K562 (cell line): ENCODE data around the gene DUSP5.

Source experiments
- MXI1 ChIP-seq: IDR thresholded peaks from 2 replicates; pipeline ENCODE4 v1.6.1; 2011; ENCODE audit warnings: low read depth, mild to moderate bottlenecking, improper control_type of control experiment, low read length
- PHF21A ChIP-seq: fragments of 450-650 bp; IDR thresholded peaks from 2 replicates; pipeline ENCODE4 v1.6.1; 2017; ENCODE audit warnings: low read depth, borderline replicate concordance
- TARDBP ChIP-seq: fragments of 450-650 bp; IDR thresholded peaks from 2 replicates; pipeline ENCODE4 v1.6.1; 2016
- ZBTB8A ChIP-seq: fragments of 450-650 bp; IDR thresholded peaks from 2 replicates; pipeline ENCODE4 v1.6.1; 2018; ENCODE audit warnings: mild to moderate bottlenecking, moderate library complexity; ENCODE audit not compliant: partially characterized antibody
- ZKSCAN8 ChIP-seq: fragments of 200-800 bp; sonication (Bioruptor generic); IDR thresholded peaks from 2 replicates; pipeline ENCODE4 v1.6.1; 2016; ENCODE audit warnings: missing genetic modification characterization, missing compliant biosample characterization
- TF ChIP-seq, protein P1 (sequence below): fragments of 250-450 bp; sonication (Bioruptor Pico); IDR thresholded peaks from 2 replicates; pipeline ENCODE4 v1.4.0; 2020; ENCODE audit warnings: mild to moderate bottlenecking, moderate library complexity

- TF ChIP-seq ZKSCAN8 (no peak), PHF21A (no peak), TARDBP (no peak), MXI1 (no peak), ZBTB8A (no peak)
- TF ChIP-seq, protein P1, sequence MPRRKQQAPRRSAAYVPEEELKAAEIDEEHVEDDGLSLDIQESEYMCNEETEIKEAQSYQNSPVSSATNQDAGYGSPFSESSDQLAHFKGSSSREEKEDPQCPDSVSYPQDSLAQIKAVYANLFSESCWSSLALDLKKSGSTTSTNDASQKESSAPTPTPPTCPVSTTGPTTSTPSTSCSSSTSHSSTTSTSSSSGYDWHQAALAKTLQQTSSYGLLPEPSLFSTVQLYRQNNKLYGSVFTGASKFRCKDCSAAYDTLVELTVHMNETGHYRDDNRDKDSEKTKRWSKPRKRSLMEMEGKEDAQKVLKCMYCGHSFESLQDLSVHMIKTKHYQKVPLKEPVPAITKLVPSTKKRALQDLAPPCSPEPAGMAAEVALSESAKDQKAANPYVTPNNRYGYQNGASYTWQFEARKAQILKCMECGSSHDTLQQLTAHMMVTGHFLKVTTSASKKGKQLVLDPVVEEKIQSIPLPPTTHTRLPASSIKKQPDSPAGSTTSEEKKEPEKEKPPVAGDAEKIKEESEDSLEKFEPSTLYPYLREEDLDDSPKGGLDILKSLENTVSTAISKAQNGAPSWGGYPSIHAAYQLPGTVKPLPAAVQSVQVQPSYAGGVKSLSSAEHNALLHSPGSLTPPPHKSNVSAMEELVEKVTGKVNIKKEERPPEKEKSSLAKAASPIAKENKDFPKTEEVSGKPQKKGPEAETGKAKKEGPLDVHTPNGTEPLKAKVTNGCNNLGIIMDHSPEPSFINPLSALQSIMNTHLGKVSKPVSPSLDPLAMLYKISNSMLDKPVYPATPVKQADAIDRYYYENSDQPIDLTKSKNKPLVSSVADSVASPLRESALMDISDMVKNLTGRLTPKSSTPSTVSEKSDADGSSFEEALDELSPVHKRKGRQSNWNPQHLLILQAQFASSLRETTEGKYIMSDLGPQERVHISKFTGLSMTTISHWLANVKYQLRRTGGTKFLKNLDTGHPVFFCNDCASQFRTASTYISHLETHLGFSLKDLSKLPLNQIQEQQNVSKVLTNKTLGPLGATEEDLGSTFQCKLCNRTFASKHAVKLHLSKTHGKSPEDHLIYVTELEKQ: no peak
Observed at GRCh38 chr10:110503528-110504110, 5.9 kb downstream of the DUSP5 start.
